ENCODE measurements around the gene SAMD8. TPM values are rescaled to one million over a fixed set of nuclear protein-coding genes. Genes with fewer than 3 reads are reported as not detected.
A peak's percentile ranks its signal among the peaks of the same experiment; 100 is the strongest.
"Not testable (repeated sequence)": the region's sequence is repeated elsewhere in the genome, so short reads cannot be mapped to it uniquely, and the experiment has no call there.

Gene SAMD8
- total RNA-seq, 1 donor, result 101 TPM

DNA sequence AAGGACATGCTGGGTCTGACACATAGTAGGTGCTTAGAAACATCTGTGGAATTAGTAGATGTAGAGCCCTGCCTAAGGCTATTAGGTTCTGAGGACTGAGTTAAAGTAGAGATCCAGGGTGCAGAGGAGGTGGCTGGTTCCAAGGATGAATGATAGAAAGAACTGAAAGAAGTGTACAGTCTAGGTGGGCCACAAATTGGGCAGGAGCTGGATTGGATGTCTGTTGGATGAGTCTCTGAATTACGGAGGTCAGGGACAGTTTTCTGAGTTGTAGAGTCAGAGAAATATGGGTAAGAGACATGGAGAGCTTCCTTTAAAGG, 2.0 kb upstream of the SAMD8 start:
- Histone ChIP-seq H3K4me3 (ENCODE audit: low read length) (no peak overlapping the region), H3K27me3 (ENCODE audit: insufficient read depth, low read length) (no peaks in the 10 kb centered on the region), H3K4me1 (ENCODE audit: insufficient read depth, low read length) (peaks cover 42% of the 10 kb centered on the region), H3K9me3 (ENCODE audit: low read depth, low read length) (no peaks in the 10 kb centered on the region)

DNA sequence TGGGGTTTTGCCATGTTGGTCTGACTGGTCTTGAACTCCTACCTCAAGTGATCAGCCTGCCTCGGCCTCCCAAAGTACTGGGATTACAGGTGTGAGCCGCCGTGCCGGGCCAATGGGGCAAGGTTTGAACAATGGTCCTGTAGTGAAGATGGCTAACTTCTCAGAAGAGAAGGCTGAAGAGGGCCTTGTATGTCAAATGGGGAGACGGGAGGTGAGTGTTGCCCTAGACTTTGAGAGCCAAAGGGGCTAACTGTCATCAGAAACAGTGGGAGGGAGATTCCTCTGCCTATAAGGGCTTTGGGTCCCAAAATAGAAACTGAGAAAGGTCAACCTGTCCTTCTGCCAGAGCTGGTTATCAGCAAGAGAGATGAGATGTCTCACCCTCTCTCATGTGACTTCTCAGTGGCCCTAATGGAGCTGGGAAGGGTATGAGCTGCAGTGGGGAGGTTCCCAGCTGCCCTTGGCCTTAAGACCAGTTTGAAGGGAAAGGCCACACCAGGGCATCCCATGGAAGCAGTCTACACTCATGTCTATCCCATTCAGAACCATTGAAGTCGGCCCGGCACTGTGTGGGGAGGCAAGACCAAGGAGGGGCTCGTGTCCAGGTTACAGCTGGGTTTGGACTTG, 1.3 kb upstream of the SAMD8 start:
- no peaks in the 10 kb centered on the region for H3K9me3 ChIP-seq (ENCODE audit: low read depth, low read length)
- H3K27me3 ChIP-seq (ENCODE audit: insufficient read depth, low read length), result no peaks in the 10 kb centered on the region
- peak overlapping the region; percentile 87 for H3K4me3 ChIP-seq (ENCODE audit: low read length)
- H3K4me1 ChIP-seq (ENCODE audit: insufficient read depth, low read length), result peaks cover 42% of the 10 kb centered on the region

DNA sequence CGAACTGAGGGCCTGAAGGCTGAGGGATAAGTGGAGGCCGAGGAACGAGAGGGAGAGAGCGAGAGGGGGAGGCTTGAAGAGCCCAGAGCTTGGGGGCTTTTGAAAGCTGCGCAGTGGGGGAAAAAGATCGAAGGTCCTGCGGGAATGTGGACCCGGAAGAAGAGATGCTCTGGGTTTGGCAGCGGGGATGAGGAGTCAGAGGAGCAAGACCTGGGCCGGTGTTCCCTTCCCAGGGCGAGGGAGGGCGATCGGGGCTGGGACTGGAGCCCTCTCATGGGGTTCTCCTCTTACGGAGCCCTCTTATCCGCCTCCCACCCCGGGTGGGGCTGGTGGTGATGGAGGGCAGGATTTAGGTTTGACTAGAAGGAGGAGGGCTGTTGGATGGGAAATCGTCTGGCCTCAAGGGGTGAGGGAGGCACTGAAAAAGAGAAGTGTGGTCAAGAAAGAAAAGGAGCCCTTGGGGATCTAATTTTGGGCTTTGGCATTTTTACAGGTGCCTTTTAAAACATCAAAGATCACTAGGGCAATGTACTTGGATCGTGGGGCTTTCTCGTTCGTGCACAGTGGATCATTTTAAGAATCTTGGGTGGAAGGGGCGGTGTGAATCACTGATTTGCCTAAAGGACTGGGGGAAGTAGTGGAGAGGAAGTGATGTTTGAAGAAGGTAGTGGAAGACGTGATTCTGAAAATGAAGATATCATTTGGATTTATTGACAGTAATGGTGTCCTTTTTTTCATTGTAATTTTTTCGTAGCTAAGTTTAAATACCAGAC, 637 bp downstream of the SAMD8 start:
- H3K4me1 ChIP-seq (ENCODE audit: insufficient read depth, low read length), result peaks cover 51% of the 10 kb centered on the region
- H3K4me3 ChIP-seq (ENCODE audit: low read length), result peak overlapping the region; percentile 87
- no peaks in the 10 kb centered on the region for H3K9me3 ChIP-seq (ENCODE audit: low read depth, low read length)
- no peaks in the 10 kb centered on the region for H3K27me3 ChIP-seq (ENCODE audit: insufficient read depth, low read length)

DNA sequence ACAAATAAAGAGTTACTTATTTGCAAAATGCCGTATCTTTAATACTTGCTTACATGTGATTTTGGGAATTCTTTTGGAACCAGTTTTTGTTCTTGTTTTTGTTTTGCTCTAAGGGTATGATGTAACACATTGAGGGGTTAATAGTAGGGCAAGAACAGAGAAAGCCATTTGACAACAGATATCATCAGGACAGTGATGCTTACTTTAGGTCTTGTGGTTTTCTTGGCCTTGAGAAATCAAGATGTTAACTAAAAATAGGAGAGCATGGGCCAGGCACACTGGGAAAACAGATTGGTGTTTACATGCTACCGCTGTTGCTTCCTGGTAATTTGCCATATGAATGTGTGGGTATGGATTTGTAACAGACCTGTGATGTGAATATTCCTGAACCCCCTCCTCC, 3.7 kb downstream of the SAMD8 start:
- Histone ChIP-seq H3K4me3 (ENCODE audit: low read length) (no peak overlapping the region), H3K4me1 (ENCODE audit: insufficient read depth, low read length) (peaks cover 32% of the 10 kb centered on the region), H3K9me3 (ENCODE audit: low read depth, low read length) (no peaks in the 10 kb centered on the region), H3K27me3 (ENCODE audit: insufficient read depth, low read length) (no peaks in the 10 kb centered on the region)

DNA sequence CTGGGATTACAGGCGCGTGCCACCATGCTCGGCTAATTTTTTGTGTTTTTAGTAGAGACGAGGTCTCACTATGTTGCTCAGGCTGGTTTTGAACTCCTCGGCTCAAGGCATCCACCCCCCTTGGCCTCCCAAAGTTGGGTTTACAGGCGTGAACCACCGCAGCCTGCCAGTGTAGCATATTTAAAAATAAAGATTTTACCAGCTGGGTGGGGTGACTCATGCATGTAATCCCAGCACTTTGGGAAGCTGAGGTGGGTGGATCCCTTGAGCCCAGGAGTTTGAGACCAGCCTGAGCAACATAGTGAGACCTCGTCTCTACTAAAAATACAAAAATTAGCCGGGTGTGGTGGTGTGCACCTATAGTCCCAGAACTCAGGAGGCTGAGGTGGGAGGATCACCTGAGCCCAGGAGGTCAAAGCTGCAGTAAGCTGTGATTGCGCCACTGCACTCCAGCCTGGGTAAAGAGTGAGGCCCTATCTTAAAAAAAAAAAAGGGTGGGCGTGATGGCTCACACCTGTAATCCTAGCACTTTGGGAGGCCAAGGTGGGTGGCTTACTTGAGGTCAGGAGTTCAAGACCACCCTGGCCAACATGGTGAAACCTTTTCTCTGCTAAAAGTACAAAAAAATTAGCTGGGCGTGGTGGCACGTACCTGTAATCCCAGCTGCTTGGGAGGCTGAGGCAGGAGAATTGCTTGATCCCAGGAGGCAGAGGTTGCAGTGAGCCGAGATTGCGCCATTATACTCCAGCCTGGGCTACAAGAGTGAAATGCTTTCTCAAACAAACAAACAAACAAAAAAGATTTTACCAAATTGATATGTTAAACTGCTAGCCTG, 5.7 kb downstream of the SAMD8 start:
- not testable (repeated sequence) for H3K27me3 ChIP-seq (ENCODE audit: insufficient read depth, low read length); H3K4me3 ChIP-seq (ENCODE audit: low read length); H3K9me3 ChIP-seq (ENCODE audit: low read depth, low read length)
- H3K4me1 ChIP-seq (ENCODE audit: insufficient read depth, low read length), result peaks cover 24% of the 10 kb centered on the region

DNA sequence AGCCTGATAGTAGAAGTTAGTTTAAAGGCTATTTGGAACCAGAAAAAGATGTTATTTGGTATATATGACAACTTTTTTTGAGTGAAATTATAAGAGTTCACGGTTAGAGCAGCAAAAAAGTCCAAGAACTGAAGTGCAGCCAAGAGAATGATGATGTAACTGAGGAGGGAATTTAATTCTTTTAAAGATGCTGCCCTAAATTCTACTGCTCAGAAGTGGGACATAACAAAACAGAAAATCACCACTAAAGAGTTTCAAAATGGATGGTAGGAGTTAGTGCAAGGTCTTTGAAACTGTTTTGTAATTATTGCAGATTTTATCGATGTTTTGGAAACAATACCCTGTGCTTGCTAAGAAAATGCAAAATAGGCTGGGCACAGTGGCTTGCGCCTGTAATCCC, 6.5 kb downstream of the SAMD8 start:
- Histone ChIP-seq H3K4me1 (ENCODE audit: insufficient read depth, low read length) (peaks cover 23% of the 10 kb centered on the region), H3K4me3 (ENCODE audit: low read length) (no peak overlapping the region), H3K27me3 (ENCODE audit: insufficient read depth, low read length) (no peaks in the 10 kb centered on the region), H3K9me3 (ENCODE audit: low read depth, low read length) (no peaks in the 10 kb centered on the region)

DNA sequence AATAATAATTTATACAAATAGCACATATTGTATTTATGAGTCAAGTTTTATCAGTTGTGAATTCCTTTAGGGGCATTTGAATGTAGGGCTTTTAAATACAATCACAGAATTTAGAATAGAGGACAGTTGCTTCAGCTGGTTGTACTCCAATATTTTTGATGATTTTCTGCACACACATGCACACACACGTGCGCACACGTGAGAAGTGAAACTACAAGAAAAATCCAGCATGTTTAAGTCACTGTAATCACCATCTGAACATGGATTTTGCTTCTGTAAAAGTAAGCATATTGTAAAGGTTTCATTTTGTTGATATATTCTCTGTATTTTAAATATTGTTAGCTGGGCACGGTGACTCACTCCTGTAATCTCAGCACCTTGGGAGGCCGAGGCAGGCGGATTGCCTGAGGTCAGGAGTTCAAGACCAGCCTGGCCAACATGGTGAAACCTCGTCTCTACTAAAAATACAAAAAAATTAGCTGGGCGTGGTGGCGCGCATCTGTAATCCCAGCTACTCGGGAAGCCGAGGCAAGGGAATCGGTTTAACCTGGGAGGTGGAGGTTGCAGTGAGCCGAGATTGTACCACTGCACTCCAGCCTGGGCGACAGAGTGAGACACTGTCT, 8.1 kb downstream of the SAMD8 start:
- H3K4me3 ChIP-seq (ENCODE audit: low read length); H3K27me3 ChIP-seq (ENCODE audit: insufficient read depth, low read length); H3K9me3 ChIP-seq (ENCODE audit: low read depth, low read length): not testable (repeated sequence)
- peaks cover 17% of the 10 kb centered on the region for H3K4me1 ChIP-seq (ENCODE audit: insufficient read depth, low read length)

DNA sequence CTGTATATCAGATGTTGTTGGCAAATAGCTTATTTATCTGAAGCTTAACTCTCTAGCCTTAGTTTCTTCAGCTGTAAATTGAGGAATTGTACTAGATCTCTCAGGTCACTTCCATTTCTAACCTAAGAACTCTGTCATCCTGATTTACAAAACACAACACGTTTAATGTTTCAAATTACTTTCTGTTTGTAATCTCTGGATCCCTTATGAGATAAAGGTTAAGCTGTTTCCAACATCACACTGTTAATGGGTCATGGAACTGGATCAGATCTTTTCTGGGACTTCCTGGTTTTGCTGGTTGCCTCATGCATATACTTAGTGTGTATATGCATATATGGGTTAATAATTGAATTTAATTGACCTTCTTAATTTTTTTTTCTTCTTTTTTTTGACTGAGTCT, 9.9 kb downstream of the SAMD8 start:
- no peaks in the 10 kb centered on the region for H3K27me3 ChIP-seq (ENCODE audit: insufficient read depth, low read length)
- H3K4me1 ChIP-seq (ENCODE audit: insufficient read depth, low read length), result peaks cover 19% of the 10 kb centered on the region
- H3K9me3 ChIP-seq (ENCODE audit: low read depth, low read length), result no peaks in the 10 kb centered on the region
- no peak overlapping the region for H3K4me3 ChIP-seq (ENCODE audit: low read length)

DNA sequence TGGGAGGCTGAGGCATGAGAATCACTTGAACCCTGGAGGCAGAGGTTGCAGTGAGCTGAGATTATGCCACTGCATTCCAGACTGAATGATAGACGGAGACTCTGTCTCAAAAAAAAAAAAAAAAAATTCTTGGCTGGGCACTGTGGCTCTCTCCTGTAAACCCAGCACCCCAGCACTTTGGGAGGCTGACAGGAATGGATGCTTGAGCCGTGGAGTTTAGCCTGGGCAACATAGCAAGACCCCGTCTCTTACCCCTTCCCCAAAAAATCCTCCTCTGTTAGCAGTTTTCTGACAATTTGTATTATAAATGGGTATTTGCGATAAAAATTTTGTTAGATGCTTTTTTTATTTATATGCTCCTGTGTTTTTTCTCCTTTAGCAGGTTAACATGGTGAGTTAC, 11.0 kb downstream of the SAMD8 start:
- Histone ChIP-seq H3K27me3 (ENCODE audit: insufficient read depth, low read length) (no peaks in the 10 kb centered on the region), H3K4me3 (ENCODE audit: low read length) (no peak overlapping the region), H3K9me3 (ENCODE audit: low read depth, low read length) (no peaks in the 10 kb centered on the region), H3K4me1 (ENCODE audit: insufficient read depth, low read length) (peaks cover 22% of the 10 kb centered on the region)

DNA sequence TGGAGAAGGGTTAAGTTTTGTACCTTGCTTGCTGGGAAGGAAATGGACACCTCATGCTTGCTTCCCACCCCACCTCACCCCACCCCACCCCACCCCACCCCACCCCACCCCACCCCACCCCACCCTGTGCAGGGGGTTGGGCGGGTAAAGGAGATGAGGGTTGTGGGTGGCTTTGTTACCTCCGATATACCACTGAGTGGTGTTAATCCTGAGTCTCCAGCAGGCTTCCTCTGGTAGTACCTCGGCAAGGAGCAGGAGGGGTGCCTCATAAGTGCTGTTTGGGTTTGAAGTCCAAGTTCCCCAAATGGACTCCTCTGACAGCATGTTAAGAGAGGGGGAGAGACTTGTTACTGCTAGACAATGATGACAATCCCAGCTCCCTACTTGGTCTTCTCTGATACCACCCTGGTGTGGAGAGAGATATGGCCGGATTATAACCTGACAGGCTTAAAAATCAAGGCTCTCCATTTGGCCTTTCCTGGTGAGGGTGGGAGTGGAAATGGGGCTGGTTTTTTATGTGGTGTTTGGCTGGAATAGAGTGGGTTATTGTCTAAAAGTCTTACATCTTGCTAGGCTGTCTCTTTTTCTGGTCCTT, 11.7 kb downstream of the SAMD8 start:
- H3K4me3 ChIP-seq (ENCODE audit: low read length), result no peak overlapping the region
- no peaks in the 10 kb centered on the region for H3K9me3 ChIP-seq (ENCODE audit: low read depth, low read length)
- H3K4me1 ChIP-seq (ENCODE audit: insufficient read depth, low read length), result peaks cover 23% of the 10 kb centered on the region
- no peaks in the 10 kb centered on the region for H3K27me3 ChIP-seq (ENCODE audit: insufficient read depth, low read length)

DNA sequence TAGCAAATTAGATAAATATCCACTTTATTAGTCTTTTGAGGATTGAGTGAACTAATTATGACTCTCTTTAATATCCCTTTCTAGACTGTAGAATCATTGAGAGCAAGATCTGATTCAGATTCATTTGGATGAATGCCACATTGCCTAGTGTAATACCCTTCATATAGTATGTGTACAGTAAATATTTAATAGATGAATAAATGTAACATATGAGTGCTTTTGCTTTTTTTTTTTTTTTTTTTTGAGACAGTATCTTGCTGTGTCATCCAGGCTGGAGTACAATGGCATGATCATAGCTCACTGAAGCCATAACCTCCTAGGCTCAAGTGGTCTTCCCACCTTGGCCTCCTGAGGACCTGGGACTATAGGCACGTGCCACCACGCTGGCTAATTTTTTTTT, 14.8 kb downstream of the SAMD8 start:
- H3K4me3 ChIP-seq (ENCODE audit: low read length), result no peak overlapping the region
- H3K27me3 ChIP-seq (ENCODE audit: insufficient read depth, low read length), result no peaks in the 10 kb centered on the region
- H3K9me3 ChIP-seq (ENCODE audit: low read depth, low read length), result no peaks in the 10 kb centered on the region
- H3K4me1 ChIP-seq (ENCODE audit: insufficient read depth, low read length), result peaks cover 27% of the 10 kb centered on the region

DNA sequence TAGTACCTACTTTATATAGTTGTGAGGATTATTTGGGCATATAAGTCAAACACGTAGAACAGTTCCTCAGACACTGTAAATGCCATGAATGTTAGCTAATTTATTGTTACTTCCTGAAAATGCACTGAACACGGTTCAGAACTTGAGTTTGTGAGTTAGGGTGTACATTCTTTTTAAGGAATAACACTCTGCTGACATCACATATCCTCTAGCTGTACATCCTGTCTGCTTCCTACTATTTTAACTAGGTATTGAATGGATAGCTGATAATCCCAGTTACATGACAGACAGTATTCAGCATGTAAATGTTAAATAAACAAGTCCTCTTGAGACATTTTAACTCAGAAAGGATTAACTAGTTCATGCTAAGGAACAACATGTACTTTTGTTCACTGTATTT, 16.0 kb downstream of the SAMD8 start:
- Histone ChIP-seq H3K27me3 (ENCODE audit: insufficient read depth, low read length) (no peaks in the 10 kb centered on the region), H3K9me3 (ENCODE audit: low read depth, low read length) (no peaks in the 10 kb centered on the region), H3K4me3 (ENCODE audit: low read length) (no peak overlapping the region), H3K4me1 (ENCODE audit: insufficient read depth, low read length) (peaks cover 24% of the 10 kb centered on the region)

DNA sequence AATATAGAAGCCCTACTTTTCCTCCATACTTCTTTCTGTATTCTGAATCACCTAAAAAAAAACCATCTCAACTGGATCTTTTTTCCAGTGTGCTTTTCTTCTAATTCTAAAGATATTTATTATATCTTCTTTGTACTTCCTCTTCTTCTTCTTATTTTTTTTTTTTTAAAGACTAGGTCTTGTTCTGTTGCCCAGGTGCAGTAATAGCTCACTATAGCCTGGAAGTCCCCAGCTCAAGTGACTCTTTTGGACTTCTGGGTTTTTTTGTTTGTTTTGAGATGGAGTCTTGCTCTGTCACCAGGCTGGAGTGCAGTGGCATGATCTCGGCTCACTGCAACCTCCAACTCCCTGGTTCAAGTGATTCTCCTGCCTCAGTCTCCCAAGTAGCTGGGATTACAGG, 17.5 kb downstream of the SAMD8 start:
- not testable (repeated sequence) for H3K9me3 ChIP-seq (ENCODE audit: low read depth, low read length); H3K27me3 ChIP-seq (ENCODE audit: insufficient read depth, low read length); H3K4me3 ChIP-seq (ENCODE audit: low read length)
- H3K4me1 ChIP-seq (ENCODE audit: insufficient read depth, low read length), result peaks cover 23% of the 10 kb centered on the region

DNA sequence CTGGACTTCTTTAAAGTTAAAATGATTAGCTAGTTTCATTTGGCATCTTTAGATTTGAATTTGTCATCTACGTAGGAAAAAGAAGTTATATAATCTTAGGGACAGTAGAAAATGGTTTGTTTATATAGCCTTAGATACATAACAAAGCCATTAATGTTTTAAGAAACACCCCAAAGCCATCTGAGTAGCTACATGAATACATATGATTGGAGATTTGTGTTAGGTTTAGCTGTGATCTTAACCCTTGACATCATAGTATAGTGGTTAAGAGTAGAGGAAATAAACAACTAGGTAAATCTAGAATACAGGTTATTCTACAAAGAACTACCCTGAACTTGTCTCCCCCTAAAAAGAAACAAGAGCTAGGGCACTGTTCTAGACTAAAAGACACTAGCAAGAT, 18.1 kb downstream of the SAMD8 start:
- Histone ChIP-seq H3K9me3 (ENCODE audit: low read depth, low read length) (no peaks in the 10 kb centered on the region), H3K4me3 (ENCODE audit: low read length) (no peak overlapping the region)

DNA sequence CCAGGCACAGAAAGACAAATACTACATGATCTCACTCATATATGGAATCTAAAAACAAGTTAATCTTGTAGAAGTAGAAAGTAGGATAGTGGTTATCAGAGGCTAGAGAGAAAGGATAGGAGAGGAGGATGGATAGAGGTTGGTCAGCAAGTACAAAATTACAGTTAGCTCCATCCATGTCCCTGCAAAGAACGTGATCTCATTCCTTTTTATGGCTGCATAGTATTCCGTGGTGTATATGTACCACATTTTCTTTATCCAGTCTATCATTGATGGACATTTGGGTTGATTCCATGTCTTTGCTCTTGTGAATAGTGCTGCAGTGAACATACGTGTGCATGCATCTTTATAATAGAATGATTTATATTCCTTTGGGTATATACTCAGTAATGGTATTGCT, 22.2 kb downstream of the SAMD8 start:
- H3K4me3 ChIP-seq (ENCODE audit: low read length); H3K4me1 ChIP-seq (ENCODE audit: insufficient read depth, low read length); H3K27me3 ChIP-seq (ENCODE audit: insufficient read depth, low read length); H3K9me3 ChIP-seq (ENCODE audit: low read depth, low read length): not testable (repeated sequence)

More for the DNA sequence above, 18.1 kb downstream of the SAMD8 start:
- H3K27me3 ChIP-seq (ENCODE audit: insufficient read depth, low read length), result no peaks in the 10 kb centered on the region
- H3K4me1 ChIP-seq (ENCODE audit: insufficient read depth, low read length), result peaks cover 23% of the 10 kb centered on the region
